HG03439 (cell line): ENCODE data around the gene IYD.
"Not testable (repeated sequence)": the region's sequence is repeated elsewhere in the genome, so short reads cannot be mapped to it uniquely, and the experiment has no call there.

Source experiments
- ATAC-seq: cut with Tn5 transposase; IDR thresholded peaks from one replicate; pipeline ENCODE4 v1.9.1; 2021; ENCODE audit warnings: mild to moderate bottlenecking, moderate library complexity; ENCODE audit not compliant: unreplicated experiment

IYD gene

DNA sequence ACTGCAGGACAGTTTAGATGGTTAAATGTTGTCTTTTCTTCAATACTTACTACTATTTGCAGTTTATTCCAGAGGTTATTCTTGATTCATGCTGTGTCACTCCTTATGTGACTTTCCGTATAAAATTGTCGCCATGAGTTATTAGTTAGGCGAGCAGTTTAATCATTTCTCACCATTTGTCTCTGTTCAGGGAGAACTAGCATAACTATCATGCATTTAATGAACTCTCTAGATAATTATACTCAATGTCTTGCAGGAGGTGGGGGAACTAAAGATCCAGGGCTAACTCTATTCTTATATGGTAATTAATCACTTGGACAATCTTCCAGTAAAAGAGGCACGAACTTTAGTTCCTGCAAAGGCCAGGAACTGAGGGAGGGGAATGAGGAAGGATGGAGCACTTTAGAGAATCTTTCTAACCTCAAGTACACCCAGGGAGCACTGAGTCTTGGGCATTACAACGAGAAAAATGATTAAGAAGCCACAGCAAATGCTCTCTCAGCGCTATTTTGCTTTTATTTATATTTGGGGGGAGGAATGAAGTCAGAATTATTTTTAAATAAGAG is 58.3 kb downstream of the IYD start:
- ATAC-seq, result no peak

DNA sequence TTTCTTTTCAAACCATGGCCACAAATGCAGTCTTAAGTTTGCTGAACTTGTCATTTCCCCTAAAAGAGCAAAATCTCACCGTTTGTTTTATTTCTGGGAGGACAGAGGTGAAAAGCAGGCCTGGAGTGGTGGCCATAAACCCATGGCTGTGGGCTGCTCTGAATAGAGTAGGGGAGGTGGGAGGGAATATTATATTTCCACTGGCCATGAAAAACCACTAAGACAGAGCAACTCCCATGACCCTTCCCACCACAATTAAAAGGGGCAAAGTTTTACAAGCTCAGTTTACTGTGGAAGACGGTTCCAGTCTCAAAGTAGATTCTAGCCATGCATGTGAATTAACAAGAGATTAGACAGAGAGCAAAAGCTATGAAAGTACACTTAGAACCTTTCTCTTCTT is 59.0 kb downstream of the IYD start:
- no peak for ATAC-seq

DNA sequence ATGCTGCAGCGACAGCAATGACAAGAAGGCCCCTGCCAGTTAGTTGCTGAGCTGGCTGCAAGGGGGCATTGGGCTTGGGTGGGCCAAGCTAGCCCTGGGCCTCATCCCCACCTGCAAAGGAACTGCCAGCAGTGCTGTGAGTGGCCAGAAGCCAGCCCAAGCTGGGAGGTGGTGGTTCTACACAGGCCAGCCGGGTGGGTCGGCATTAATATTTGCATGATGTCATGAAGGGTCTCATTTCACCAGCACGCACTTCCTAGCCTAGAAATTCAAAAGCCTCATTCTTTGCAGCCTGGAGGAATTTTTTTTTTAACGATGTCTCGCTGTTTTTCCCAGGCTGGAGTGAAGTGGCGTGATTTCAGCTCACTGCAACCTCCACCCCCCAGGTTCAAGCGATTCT is 62.0 kb downstream of the IYD start:
- ATAC-seq, result no peak

GRCh38 chr6:150435360-150435759 is 66.5 kb downstream of the IYD start:
- ATAC-seq, result no peak

GRCh38 chr6:150435832-150436231 is 67.0 kb downstream of the IYD start:
- ATAC-seq, result no peak

DNA sequence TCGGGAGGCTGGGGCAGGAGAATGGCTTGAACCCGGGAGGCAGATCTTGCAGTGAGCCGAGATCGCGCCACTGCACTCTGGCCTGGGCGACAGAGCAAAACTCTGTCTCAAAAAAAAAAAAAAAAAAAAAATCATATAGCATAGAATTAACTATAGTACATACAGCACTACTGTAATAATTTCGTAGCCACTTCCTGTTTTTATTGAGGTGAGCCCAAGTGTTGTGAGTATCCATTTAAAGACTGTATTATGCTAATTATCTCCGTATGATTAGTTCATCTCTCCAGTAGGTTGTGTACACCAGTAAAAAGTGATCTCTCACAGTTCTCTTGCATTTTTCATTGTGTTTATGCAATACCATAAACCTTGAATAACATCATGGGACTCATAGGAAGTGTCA is 70.6 kb downstream of the IYD start:
- no peak for ATAC-seq

GRCh38 chr6:150443621-150444020 is 74.8 kb downstream of the IYD start:
- ATAC-seq, result no peak

- no peak for ATAC-seq
Observed at GRCh38 chr6:150444308-150444707, 75.5 kb downstream of the IYD start.

GRCh38 chr6:150445486-150445885 is 76.7 kb downstream of the IYD start:
- ATAC-seq, result no peak

DNA sequence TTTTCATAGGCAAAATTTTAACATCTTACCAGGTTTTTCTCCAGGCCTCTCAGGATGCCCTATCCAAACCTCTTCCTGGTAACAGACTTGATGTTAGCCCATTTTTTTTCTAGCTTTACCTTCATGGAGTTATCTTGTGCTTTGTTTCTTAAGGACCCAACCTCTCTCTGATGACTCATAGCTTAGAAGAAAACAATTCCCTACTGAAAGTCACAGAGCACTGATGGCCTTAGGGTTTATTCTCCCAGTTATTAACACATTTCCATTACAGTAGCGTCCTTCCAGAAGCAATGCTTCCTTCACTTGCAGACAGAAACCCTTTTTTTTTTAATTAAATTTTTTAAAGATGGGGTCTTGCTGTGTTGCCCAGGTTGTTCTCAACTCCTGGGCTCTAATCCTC is 79.4 kb downstream of the IYD start:
- no peak for ATAC-seq

- ATAC-seq, result not testable (repeated sequence)
Observed at GRCh38 chr6:150449055-150449454, 80.2 kb downstream of the IYD start.

DNA sequence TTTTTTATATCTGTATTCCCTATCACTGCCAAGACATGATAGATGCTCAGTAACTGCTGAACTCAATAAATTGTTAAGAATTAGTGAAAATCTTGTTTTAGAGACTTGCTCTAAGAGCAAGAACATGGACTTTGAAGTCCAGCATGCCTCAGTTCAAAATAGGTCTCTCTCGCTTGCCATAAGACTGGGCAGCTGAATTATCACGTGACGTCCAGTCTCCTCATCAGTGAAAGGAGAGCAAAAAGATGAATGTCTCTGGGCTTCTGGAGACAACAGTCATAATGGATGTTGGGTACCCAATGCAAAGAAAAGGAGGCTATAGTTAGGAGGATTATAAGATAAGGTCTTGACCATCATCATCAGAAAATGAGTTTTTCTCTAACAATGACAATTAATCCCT is 82.1 kb downstream of the IYD start:
- no peak for ATAC-seq

GRCh38 chr6:150451807-150452427 is 83.1 kb downstream of the IYD start:
- no peak for ATAC-seq

GRCh38 chr6:150452428-150453243 is 83.8 kb downstream of the IYD start:
- no peak for ATAC-seq

- ATAC-seq, result no peak
Observed at GRCh38 chr6:150453357-150453756, 84.5 kb downstream of the IYD start.
